DND-41 (cell line): ENCODE results near the gene VEGFA.

Experiments used
- CTCF ChIP-seq: IDR thresholded peaks from 2 replicates; pipeline ENCODE4 v1.5.1; 2012; ENCODE audit warnings: borderline replicate concordance, low read length, moderate library complexity, mild to moderate bottlenecking; ENCODE audit not compliant: poor library complexity, severe bottlenecking; ENCODE audit errors: extremely low read depth
- EZH2 ChIP-seq: IDR thresholded peaks from 3 replicates; pipeline ENCODE4 v1.6.1; 2012; ENCODE audit warnings: borderline replicate concordance, low read depth, mild to moderate bottlenecking, moderate library complexity, low read length, inconsistent platforms; ENCODE audit not compliant: severe bottlenecking

GRCh38 chr6:43833223-43833995, 63.4 kb downstream of the VEGFA start:
- TF ChIP-seq CTCF (no peak), EZH2 (no peak)
